Ureter (tissue), 1 donor: ENCODE data around the gene RXYLT1. TPM values are rescaled to one million over a fixed set of nuclear protein-coding genes. Genes with fewer than 3 reads are reported as not detected.
"Not testable (repeated sequence)": the region's sequence is repeated elsewhere in the genome, so short reads cannot be mapped to it uniquely, and the experiment has no call there.

Experiments
- DNase-seq: peaks from one replicate; pipeline ENCODE4 v3.0.0-alpha.2; 2020; ENCODE audit warnings: low spot score
- total RNA-seq: library from RNA; stranded (reverse); gene quantifications from one replicate; pipeline ENCODE4 v1.2.4, GENCODE V29; 2023
- donor health status: DM: yes; HTN: yes; CAD: no.

Gene RXYLT1, protein sequence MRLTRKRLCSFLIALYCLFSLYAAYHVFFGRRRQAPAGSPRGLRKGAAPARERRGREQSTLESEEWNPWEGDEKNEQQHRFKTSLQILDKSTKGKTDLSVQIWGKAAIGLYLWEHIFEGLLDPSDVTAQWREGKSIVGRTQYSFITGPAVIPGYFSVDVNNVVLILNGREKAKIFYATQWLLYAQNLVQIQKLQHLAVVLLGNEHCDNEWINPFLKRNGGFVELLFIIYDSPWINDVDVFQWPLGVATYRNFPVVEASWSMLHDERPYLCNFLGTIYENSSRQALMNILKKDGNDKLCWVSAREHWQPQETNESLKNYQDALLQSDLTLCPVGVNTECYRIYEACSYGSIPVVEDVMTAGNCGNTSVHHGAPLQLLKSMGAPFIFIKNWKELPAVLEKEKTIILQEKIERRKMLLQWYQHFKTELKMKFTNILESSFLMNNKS
- total RNA-seq = 21.2 TPM

DNA sequence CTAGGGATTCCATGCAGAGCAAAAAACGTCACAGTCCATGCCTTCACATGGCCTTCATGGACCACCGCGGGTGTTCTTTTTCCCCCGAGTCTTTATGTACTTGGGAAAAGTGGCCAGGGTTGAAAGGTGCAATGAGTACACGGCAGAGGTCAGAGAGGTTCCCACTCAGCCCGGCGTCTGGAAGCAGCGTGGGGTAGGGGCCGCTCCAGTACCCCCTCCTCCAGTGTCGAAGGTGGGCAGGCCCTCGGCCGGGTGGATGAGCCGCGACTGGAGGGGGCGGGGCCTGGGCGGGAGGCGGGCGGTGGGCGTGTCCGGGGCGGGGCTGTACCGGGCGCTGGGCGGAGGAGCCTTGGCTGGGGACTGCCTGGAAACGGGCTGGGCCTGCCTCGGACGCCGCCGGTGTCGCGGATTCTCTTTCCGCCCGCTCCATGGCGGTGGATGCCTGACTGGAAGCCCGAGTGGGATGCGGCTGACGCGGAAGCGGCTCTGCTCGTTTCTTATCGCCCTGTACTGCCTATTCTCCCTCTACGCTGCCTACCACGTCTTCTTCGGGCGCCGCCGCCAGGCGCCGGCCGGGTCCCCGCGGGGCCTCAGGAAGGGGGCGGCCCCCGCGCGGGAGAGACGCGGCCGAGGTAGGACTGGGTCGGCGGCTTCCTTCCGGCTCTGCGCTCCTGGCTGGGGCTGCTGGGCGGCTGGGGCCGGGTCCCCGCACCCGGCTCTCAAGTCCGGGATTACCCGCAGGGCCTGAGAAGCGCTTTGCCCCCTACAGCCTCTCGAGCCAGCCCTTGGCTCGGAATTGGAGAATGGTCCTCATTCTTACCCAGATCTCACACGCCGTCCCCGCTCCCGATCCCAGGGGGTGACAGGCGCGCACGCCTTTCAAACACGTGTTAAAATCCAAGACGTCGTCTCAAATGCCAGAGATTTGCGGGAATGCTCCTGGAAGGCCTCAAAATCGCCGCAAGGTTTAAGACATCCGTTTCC is at the start of gene RXYLT1:
RXYLT1 (plus strand) TSS at position 412 of the 984 bp plus-strand sequence; CDS start at position 464, 52 bp downstream.
- DNase-seq = peak; percentile 88

DNA sequence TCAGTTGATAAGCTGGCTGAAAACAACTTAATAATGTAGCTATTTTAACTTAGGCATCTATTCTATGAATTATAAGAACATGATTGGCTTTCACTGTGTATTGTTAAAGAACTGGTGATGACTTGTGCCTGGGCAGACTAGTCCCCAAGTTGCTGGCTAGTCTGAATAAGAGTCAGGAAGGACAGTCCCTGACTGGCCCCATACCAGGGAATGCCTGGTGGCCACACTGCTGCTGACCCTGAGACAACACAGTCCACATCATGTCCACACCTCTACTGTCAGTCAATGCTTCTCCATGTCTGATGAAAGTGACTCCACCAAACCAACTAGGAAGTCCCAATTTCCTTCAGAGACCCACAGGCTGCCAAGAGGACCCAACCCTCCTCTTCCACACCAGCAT is 46.9 kb upstream of the RXYLT1 start:
- DNase-seq = not testable (repeated sequence)

DNA sequence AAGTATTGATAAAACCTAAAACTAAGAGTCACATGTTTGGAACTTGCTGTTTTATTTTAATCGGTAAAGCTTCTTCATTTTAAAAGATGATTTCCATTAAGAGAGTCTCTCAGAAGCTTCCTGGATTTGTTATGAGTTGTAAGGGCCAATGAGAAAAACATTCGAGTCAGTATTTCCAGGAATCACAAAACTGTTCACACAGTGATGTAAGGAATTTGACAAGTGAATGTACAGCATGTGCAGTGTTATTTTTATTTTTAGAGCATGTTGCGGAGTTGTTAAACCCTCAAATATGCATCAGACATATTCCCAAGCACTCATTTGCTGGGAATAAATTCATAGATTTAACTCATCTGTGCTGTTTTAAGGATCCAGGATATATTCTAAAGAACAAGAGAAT is 46.1 kb upstream of the RXYLT1 start:
- DNase-seq = not testable (repeated sequence)

DNA sequence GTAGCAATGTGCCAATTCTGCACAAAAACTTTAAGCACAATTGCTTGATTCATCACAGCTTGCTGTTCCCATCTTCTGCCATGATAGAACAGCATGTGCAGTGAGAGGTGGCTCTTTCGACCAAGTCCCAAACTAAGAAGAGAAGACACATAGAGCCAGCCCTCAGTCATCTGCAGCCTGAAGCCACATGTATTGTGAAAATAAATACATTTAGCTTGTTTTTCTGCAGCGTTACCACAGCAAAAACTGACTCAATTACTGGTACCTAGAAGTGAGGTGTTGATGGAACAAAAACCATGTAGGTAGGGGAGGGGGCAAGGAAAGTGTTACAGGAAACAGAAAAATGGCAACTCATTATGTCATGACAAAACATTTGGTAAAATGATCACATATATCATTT is 39.2 kb upstream of the RXYLT1 start:
- DNase-seq = not testable (repeated sequence)

DNA sequence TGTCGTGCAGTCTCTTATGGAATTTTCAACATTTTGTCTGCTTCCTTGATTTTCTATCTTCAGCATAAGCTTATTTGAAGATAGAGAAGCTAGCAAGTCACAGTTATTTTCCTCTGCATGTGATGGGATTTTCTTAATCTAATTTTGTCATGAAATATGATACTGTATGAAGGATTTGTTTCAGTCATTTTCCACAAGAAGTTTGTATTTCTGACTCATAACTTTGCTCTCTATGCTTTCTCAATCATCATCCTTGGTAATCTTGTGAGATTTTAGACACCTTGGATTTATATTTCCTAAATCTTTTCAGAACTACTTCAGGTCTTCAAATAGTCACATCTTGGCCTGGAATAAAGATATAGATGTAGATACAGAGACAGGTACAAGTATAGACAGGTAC is 38.3 kb upstream of the RXYLT1 start:
- not testable (repeated sequence) for DNase-seq

DNA sequence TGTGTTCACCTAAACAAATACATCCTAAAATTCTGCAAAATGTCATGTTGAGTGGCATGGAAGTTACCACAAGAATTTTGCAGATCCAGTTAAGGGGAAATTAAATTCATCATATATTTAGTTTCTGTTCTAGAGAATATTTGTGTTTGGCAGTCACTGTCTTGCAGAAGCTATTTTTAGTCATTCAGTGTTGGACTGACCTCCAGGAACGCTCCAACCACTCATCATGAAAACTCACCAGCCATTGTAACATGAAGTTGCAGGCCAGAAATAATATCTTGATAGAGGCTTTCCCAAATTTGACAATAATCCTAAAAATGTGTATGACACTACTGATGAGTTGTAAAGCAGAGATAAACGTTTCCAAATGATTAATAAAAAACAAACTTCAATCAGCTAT is 35.6 kb upstream of the RXYLT1 start:
- DNase-seq = not testable (repeated sequence)

DNA sequence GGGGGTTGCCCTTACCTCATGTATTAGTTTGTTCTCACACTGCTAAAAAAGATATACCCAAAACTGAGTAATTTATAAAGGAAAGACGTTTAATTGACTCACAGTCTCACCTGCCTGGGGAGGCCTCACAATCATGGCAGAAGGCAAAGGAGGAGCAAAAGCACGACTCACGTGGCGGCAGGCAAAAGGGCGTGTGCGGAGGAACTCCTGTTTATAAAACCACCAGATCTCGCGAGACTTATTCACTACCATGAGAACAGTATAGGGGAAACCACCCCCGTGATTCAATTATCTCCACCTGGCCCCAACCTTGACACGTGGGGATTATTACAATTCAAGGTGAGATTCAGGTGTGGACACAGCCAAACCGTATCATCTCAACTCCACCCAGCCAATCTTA is 33.2 kb upstream of the RXYLT1 start:
- not testable (repeated sequence) for DNase-seq

DNA sequence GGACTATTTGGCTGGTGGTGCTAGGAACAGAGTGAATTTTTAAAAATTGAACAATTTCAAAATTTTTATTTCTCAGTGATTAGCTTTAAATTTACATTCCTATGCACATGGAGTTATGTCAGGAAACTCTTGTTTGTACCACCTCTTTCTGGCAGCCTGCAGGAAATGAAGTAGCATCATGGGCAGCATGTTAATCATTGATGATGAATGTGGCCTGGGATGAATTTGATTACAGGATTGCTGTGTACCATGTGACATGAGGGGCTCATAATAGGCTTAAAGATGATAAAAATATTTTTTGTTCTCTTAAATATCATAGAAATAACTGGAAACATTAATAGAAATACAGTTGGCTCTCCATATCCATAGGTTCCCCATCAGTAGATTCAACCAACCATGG is 32.6 kb upstream of the RXYLT1 start:
- DNase-seq = not testable (repeated sequence)

DNA sequence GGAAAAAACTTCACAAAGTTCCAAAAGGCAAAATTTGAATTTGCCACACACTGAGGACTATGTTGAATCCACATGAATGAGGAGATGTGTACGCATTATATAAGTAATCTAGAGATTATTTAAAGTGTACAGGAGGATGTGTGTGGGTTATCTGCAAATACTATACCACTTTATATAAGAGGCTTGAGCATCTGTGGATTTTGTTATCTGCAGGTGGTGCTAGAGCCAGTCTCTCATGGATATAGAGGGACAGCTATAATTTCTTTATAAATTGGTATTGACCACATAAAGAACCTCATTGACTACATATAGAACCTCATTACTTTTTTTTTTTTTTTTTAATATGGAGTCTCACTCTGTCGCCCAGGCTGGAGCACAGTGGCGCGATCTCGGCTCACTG is 32.2 kb upstream of the RXYLT1 start:
- DNase-seq = no peak

DNA sequence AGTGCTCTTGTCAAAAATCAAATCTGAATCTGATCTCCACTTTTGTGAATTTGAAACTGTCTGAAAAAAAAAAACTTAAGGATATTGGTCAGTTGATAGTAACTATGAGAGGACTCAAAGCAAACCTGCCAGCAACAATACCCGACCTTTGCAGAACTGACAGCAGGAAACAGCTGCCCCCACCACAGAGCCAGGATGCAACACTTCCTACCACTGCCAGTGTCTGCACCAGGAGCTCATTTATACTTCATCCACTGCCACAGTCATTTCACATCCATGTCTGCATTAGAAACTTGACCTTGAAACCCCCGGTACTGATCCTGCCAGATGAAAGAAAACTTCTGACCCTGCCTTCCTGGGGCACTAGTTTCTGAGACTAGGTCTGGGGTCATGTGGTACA is 27.4 kb upstream of the RXYLT1 start:
- no peak for DNase-seq

DNA sequence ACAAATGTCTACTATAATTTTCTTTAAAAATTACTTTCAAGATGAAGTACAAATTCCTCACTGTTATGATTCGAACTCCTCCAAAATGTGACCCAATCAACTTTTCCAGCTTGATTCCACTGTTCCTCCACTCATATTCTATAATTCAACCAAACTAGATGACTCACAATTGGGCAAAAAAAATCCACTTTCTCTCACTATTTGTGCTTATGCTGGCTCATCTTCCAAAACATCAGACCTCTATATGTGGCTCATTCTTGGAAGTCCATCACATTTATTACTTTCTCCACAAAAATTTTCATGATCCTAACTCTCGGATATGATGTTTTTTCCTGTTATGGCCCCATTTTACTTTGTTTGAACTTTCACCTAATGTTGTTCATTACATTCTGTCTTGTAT is 26.9 kb upstream of the RXYLT1 start:
- DNase-seq = no peak

DNA sequence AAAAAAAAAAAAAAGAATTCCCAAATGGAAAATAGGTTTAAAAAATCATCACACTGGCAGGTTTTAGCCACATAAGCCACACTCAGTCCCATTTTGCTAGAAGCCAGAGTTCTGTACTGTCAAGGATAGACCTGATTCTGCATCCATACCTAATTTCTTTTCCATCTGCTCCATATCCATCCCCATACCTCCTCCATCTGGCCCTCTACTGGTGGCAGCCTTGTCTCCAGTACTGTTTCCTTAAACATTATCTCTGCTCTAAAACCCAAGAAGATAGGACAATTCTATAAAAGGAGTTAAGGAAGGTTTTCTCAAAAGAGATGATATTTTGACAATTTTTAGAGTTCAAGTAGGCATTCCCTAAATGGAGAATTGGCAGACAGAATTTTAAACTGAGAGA is 26.0 kb upstream of the RXYLT1 start:
- no peak for DNase-seq

DNA sequence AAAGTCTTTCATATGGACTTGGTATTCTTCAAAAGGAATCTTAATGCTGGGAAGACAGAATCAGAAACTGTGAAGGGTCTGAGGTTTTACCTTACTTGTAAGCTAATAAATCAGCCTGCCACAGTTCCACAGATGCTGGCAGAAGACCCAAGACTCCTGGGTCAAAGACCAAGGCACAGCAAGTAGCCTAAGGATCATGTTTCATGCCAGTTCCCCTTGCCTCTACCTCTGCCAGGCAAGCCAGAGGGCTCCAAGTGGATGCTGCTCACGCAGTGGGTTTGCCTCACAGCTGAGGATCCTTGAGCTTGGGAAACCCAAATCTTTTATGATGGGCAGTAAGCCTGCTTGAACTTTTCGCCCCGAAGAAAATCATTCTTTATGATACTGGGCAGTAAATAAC is 15.2 kb upstream of the RXYLT1 start:
- no peak for DNase-seq

DNA sequence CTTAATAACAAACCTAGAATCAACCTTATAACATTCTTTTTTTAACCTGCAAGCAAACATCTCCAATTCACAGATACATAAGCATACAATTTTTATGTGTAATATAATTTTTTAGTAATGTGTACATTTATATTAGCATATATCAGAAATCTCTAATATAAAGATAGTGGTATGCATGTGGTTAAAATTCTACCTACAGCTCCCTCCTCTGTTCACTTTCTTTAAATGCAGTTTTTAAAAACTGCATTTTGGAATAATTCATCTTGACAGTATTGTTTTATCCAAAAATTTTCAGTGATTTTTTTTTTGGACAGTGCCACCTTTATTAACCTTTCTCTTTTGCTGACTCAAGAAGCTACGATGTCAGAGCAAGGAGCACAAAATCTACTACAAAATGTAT is 13.2 kb upstream of the RXYLT1 start:
- DNase-seq = no peak

DNA sequence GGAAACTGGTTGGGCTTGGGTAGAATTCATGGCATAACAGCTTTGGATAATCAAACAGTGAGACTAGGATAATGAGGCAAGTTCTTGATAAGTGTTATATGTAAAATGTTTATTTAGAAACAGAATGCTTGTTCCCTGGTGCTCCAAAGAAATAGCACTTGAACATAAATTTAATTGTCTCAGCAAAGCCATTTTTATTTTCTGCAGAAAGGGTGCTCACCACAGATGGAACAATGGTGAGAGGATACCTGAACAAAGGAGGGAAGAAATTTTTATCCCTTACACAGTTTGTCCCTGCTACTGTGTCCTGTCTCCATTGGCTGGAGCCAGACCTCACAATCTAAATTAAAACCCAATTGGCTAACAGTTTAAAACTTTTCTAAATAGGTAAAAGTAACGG is 9.3 kb upstream of the RXYLT1 start:
- DNase-seq = no peak

DNA sequence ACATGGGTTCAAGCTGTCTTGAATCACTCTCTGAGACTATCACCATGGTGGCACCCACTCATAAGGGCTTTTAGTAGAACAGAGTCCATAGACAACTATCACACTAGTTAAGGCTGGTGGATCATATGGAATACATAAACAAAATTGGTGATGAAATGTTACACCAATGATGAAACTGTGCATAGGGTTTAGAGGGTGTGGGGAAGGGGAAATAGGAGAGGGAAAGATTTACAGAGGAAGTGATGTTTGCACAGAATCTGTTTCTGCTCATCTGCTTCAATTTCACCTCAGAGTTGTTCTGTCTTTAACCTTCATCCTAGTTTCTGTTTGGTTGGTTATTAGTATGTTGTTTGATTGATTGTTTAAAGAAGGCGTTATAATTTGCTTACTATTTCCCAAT is 2.4 kb upstream of the RXYLT1 start:
- DNase-seq = no peak

DNA sequence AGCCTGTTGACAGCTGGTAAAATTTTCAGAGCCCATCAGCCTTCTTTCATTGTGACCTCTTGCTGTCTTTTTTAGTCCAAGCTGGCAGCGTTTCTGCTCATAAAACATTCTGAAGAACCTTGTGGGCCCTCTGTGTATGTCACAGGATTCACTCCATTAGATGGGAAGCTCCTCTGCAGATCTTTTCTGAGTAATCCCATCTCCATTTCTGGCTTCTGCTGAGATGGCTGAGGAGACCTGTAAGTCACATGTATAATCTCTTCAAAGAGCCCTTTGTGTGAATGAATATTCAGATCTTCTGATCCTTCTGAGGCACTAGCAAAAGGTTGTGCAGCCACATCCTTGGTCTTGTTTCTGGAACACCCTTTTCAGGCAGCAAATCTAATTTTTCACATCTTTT is 2.8 kb downstream of the RXYLT1 start:
- DNase-seq = no peak

DNA sequence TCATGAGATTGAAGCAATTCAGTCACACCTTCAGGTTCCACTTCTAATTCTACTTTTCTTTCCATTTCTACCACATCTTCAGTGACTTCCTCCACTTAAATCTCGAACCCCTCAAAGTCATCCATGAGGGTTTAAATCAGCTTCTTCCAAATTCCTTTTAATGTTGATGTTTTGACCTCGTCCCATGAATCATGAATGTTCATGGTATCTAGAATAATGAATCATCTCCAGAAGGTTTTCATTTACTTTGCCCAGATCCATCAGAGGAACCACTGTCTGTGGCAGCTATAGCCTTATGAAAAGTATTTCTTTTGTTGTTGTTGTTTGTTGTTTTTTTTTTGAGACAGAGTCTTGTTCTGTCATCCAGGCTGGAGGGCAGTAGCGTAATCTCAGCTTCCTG is 7.6 kb downstream of the RXYLT1 start:
- DNase-seq = no peak

DNA sequence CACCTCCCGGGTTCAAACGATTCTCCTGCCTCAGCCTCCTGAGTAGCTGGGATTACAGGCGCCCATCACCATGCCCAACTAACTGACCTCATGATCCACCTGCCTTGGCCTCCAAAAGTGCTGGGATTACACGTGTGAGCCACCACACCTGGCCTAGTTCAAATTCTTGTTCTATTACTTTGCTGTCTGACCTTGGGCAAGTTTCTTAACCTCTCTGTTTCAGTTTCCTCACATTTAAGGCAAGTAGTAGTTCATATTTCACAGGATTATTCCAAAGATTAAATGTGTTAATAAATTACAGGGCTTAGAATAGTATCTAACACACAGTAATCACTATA is 10.9 kb downstream of the RXYLT1 start:
- DNase-seq = no peak

DNA sequence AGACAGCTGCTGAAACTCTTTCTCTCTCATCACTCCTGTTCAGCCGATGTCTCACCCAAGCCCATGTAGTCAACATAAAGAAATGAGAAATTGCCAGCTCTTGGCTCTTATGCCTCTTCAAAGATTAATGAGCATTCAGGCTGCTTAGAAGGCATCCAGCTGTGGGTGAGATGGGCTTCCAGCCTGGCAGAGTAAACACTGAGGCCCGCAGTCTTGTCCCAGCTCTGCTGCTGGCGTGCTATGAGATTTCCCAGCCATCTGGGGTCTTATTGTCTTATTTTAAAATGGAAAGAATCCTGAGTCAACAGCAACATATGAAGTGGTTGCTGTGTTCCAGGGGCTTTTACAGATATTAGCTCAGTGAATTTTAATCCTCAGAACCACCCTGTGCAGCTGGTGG is 12.6 kb downstream of the RXYLT1 start:
- no peak for DNase-seq

DNA sequence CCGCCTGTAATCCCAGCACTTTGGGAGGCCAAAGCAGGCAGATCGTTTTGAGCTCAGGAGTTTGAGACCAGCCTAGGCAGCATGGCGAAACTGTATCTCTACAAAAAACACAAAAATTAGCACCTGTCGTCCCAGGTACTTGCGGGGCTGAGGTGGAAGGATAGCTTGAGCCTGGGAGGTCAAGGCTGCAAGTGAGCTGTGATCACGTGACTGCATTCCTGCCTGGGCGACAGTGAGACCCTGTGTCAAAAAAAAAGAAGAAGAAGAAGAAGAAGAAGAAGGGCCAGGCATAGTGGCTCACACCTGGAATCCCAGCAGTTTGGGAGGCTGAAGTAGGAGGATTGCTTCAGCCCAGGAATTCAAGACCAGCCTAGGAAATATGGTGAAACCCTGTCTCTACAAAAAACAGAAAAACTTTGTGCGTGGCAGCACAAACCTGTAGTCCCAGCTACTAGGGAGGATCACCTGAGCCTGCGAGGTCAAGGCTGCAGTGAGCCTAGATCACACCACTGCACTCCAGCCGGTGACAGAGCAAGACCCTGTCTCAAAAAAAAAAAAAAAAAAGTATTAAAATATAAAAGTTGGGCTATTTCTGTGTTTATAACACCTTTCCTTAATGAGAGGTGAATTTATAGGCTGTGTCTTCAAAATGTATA is 15.5 kb downstream of the RXYLT1 start:
- no peak for DNase-seq

DNA sequence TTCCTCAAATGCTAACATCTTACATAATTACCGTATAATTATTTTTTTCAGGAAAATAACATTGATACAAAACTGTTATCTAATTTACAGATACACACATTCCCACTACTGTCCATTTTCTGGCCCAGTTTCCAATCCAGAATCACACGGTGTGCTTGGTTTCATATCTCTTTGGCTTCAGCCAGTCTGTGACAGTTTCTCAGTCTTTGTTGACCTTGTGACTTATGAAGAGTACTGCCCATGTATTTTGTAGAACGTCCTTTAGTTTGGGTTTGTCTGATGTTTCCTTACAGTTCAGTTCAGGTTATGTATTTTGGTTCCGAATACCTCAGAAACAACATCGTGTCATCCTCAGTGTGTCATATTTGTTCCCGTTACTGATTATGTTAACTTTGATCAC is 16.2 kb downstream of the RXYLT1 start:
- no peak for DNase-seq
